Suprapubic skin (tissue), 4 donors: ENCODE measurements around the gene RPL27A.

Source experiments
- CTCF ChIP-seq, 2 donors: fragments of 200-600 bp in 1 of 2; fragments of 450-650 bp in 1 of 2; sonication (generic) in 1 of 2; IDR thresholded peaks; one replicate each; pipeline ENCODE4 v1.5.1; 2016 to 2019; ENCODE audit warnings: antibody characterized with exemption in 2 of 2, mild to moderate bottlenecking in 1 of 2, moderate library complexity in 1 of 2
- EP300 ChIP-seq: sonication (generic); formaldehyde crosslinking; IDR thresholded peaks from one replicate; pipeline ENCODE4 v1.6.1; 2017; ENCODE audit warnings: antibody characterized with exemption
- POLR2A ChIP-seq, 2 donors: fragments of 450-650 bp; IDR thresholded peaks; one replicate each; pipeline ENCODE4 v1.6.1; 2017; ENCODE audit warnings: antibody characterized with exemption in 2 of 2, mild to moderate bottlenecking in 2 of 2, moderate library complexity in 2 of 2
- POLR2AphosphoS5 ChIP-seq, 3 donors: sonication (generic); formaldehyde crosslinking; IDR thresholded peaks; one replicate each; pipeline ENCODE4 v1.6.1; 2017; ENCODE audit warnings: antibody characterized with exemption in 3 of 3

DNA sequence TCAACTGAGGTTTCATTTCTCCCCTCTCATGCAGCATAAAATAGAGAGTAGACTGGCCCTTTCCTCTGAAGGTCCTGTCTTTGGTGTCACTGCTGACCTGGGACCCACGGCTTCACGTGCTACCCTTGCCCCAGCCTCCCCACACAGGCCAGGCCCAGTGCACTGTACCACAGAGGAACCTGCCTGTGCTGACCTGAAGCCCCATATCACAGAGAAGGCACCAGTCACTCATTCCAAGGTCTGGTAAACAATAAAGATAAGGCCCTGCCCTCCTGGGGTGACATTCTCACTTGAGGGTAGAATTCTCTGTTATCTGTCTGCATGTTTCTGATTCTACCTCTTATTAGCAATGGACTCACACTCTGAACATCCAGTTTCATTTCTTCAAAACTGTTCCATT lies 51.3 kb downstream of the RPL27A start:
- TF ChIP-seq CTCF (IDR thresholded peaks at IDR 0.05) = no peak
- TF ChIP-seq POLR2A (IDR thresholded peaks at IDR 0.05) = no peak
- TF ChIP-seq POLR2AphosphoS5 (IDR thresholded peaks at IDR 0.05) = no peak
- TF ChIP-seq EP300 = no peak
